ENCODE data around the gene SUCLG2. TPM values are rescaled to one million over a fixed set of nuclear protein-coding genes. Genes with fewer than 3 reads are reported as not detected.

SUCLG2 gene
- total RNA-seq, 1 experiment from 2014 or later: 22.3 TPM

GRCh38 chr3:67381667-67382272 is 272.6 kb downstream of the SUCLG2 start:
- BruUV-seq (replicated peaks): no TSS peak
- CTCF ChIA-PET: no interaction called here
- intact Hi-C loops (cut with micrococcal nuclease): loop anchor here (5.0 to 10.0 kb wide), 4 partner anchors 223 to 873 kb away; no protein-coding TSS in a partner anchor
- POLR2A ChIA-PET (ENCODE audit: unreplicated experiment): no interaction called here
- no peaks in the 10 kb centered on the region for H3K27me3 ChIP-seq (ENCODE audit: low read length)
- H3K9me3 ChIP-seq (ENCODE audit: low read length): no peaks in the 10 kb centered on the region
- H3K79me2 ChIP-seq (ENCODE audit: low read length): no peaks in the 10 kb centered on the region
- ATAC-seq: no peak
- no peak overlapping the region for H3K4me3 ChIP-seq (ENCODE audit: low read length)
- TF ChIP-seq CTCF (conservative IDR thresholded peaks at IDR 0.05; ENCODE audit: low read depth, low read length) (peak; percentile 56), EZH2phosphoT487 (IDR thresholded peaks at IDR 0.05; ENCODE audit: borderline replicate concordance, low read length) (no peak)
- no peak overlapping the region for H3K27ac ChIP-seq (ENCODE audit: low read length)
- H3K9me2 ChIP-seq (replicated peaks; ENCODE audit: low read length): no peaks in the 10 kb centered on the region
- no peak overlapping the region for H3K9ac ChIP-seq (ENCODE audit: low read length)
- peak; percentile 33 for DNase-seq
- H4K20me1 ChIP-seq (ENCODE audit: low read length): no peaks in the 10 kb centered on the region
- no peak overlapping the region for H3K4me2 ChIP-seq (ENCODE audit: low read length)
- no peaks in the 10 kb centered on the region for H3K36me3 ChIP-seq (ENCODE audit: low read depth, low read length)
- H2AFZ ChIP-seq (ENCODE audit: low read length): no peak overlapping the region
- H3K4me1 ChIP-seq (ENCODE audit: insufficient read depth, low read length): no peaks in the 10 kb centered on the region
- no peaks in the 10 kb centered on the region for H3F3A ChIP-seq (ENCODE audit: low read length, unreplicated experiment)

- CTCF ChIA-PET: no interaction called here
These were observed 274.3 kb downstream of the SUCLG2 start for GRCh38 chr3:67380118-67380517.

GRCh38 chr3:67377299-67377698 is 277.1 kb downstream of the SUCLG2 start:
- Histone ChIP-seq H3K27me3 (ENCODE audit: low read length) (no peaks in the 10 kb centered on the region), H3K9ac (ENCODE audit: low read length) (no peak overlapping the region), H3K4me3 (ENCODE audit: low read length) (no peak overlapping the region), H3K9me2 (replicated peaks; ENCODE audit: low read length) (no peaks in the 10 kb centered on the region), H3K9me3 (ENCODE audit: low read length) (no peaks in the 10 kb centered on the region), H4K20me1 (ENCODE audit: low read length) (no peaks in the 10 kb centered on the region), H3K36me3 (ENCODE audit: low read depth, low read length) (no peaks in the 10 kb centered on the region), H3K27ac (ENCODE audit: low read length) (no peak overlapping the region), H3K4me1 (ENCODE audit: insufficient read depth, low read length) (no peaks in the 10 kb centered on the region), H3K79me2 (ENCODE audit: low read length) (no peaks in the 10 kb centered on the region), H3F3A (ENCODE audit: low read length, unreplicated experiment) (no peaks in the 10 kb centered on the region), H3K4me2 (ENCODE audit: low read length) (no peak overlapping the region), H2AFZ (ENCODE audit: low read length) (no peak overlapping the region)
- intact Hi-C loops (cut with micrococcal nuclease): no loop called here
- no TSS peak for BruUV-seq (replicated peaks)
- CTCF ChIA-PET: no interaction called here
- DNase-seq (no peak), ATAC-seq (no peak)
- POLR2A ChIA-PET (ENCODE audit: unreplicated experiment): no interaction called here
- TF ChIP-seq EZH2phosphoT487 (IDR thresholded peaks at IDR 0.05; ENCODE audit: borderline replicate concordance, low read length) (no peak), EZH2 (IDR thresholded peaks at IDR 0.05; ENCODE audit: low read length, unreplicated experiment) (no peak), CTCF (conservative IDR thresholded peaks at IDR 0.05; ENCODE audit: low read depth, low read length) (no peak)

More at GRCh38 chr3:67380118-67380517, 274.3 kb downstream of the SUCLG2 start:
- intact Hi-C loops (cut with micrococcal nuclease): loop anchor here (5.0 to 10.0 kb wide), 4 partner anchors 225 to 875 kb away; no protein-coding TSS in a partner anchor
- DNase-seq: no peak
- TF ChIP-seq CTCF (conservative IDR thresholded peaks at IDR 0.05; ENCODE audit: low read depth, low read length) (no peak), EZH2phosphoT487 (IDR thresholded peaks at IDR 0.05; ENCODE audit: borderline replicate concordance, low read length) (no peak)
- no peak overlapping the region for H3K4me2 ChIP-seq (ENCODE audit: low read length)
- BruUV-seq (replicated peaks): no TSS peak
- H3K4me3 ChIP-seq (ENCODE audit: low read length): no peak overlapping the region
- H4K20me1 ChIP-seq (ENCODE audit: low read length): no peaks in the 10 kb centered on the region
- no peaks in the 10 kb centered on the region for H3K36me3 ChIP-seq (ENCODE audit: low read depth, low read length)
- ATAC-seq: no peak
- no peaks in the 10 kb centered on the region for H3K79me2 ChIP-seq (ENCODE audit: low read length)
- POLR2A ChIA-PET (ENCODE audit: unreplicated experiment): no interaction called here
- H3K4me1 ChIP-seq (ENCODE audit: insufficient read depth, low read length): no peaks in the 10 kb centered on the region
- no peak overlapping the region for H3K9ac ChIP-seq (ENCODE audit: low read length)
- H3K9me3 ChIP-seq (ENCODE audit: low read length): no peaks in the 10 kb centered on the region
- no peaks in the 10 kb centered on the region for H3K27me3 ChIP-seq (ENCODE audit: low read length)
- H3F3A ChIP-seq (ENCODE audit: low read length, unreplicated experiment): no peaks in the 10 kb centered on the region
- H3K27ac ChIP-seq (ENCODE audit: low read length): no peak overlapping the region
- H2AFZ ChIP-seq (ENCODE audit: low read length): no peak overlapping the region
- no peaks in the 10 kb centered on the region for H3K9me2 ChIP-seq (replicated peaks; ENCODE audit: low read length)
